HTERT RPE-1 (cell line): ENCODE data around the gene ARHGAP4.

ENCODE experiments used
- in situ Hi-C: fragments of 300-500 bp; cut with MboI; formaldehyde crosslinking; loops from 4 replicates; pipeline ENCODE4 v1.14.3; 2020; ENCODE audit warnings: low sequenced_read_pairs

Gene ARHGAP4

GRCh38 chrX:153925739-153926551 is at the start of gene ARHGAP4:
ARHGAP4 (minus strand) TSS chrX:153926264; CDS start chrX:153926202, 62 bp downstream.
- in situ Hi-C loops: no loop called here

GRCh38 chrX:153974726-153975286 is 48.7 kb upstream of the ARHGAP4 start:
- in situ Hi-C loops: no loop called here

GRCh38 chrX:153974003-153974725 is 48.1 kb upstream of the ARHGAP4 start:
- in situ Hi-C loops: no loop called here

- in situ Hi-C loops: no loop called here
Measured at GRCh38 chrX:153973127-153974002, 47.3 kb upstream of the ARHGAP4 start.

- in situ Hi-C loops: no loop called here
Measured at GRCh38 chrX:153972368-153973126, 46.5 kb upstream of the ARHGAP4 start, which contains the start of gene TMEM187. TMEM187 (plus strand) TSS chrX:153972754; CDS start chrX:153982063, 9,309 bp downstream.

GRCh38 chrX:153971450-153972367 is 45.6 kb upstream of the ARHGAP4 start, which contains the start of gene HCFC1:
HCFC1 (minus strand) TSS chrX:153971818; CDS start chrX:153970840, 978 bp downstream.
- in situ Hi-C loops: no loop called here

GRCh38 chrX:153971124-153971449 is 45.0 kb upstream of the ARHGAP4 start:
- in situ Hi-C loops: no loop called here

- in situ Hi-C loops: no loop called here
Measured at GRCh38 chrX:153970357-153971123, 44.5 kb upstream of the ARHGAP4 start.

- in situ Hi-C loops: no loop called here
Measured at GRCh38 chrX:153969904-153970356, 43.9 kb upstream of the ARHGAP4 start.

- in situ Hi-C loops: no loop called here
Measured at GRCh38 chrX:153969125-153969903, 43.2 kb upstream of the ARHGAP4 start.

GRCh38 chrX:153968754-153969124 is 42.7 kb upstream of the ARHGAP4 start:
- in situ Hi-C loops: no loop called here

GRCh38 chrX:153968255-153968654 is 42.2 kb upstream of the ARHGAP4 start:
- in situ Hi-C loops: no loop called here

- in situ Hi-C loops: no loop called here
Measured at GRCh38 chrX:153967536-153968224, 41.6 kb upstream of the ARHGAP4 start.

GRCh38 chrX:153966841-153967535 is 40.9 kb upstream of the ARHGAP4 start:
- in situ Hi-C loops: no loop called here

- in situ Hi-C loops: no loop called here
Measured at GRCh38 chrX:153966283-153966688, 40.2 kb upstream of the ARHGAP4 start.

- in situ Hi-C loops: no loop called here
Measured at GRCh38 chrX:153965406-153965805, 39.3 kb upstream of the ARHGAP4 start.
